Measurements from ENCODE around the gene EPOP. TPM values are rescaled to one million over a fixed set of nuclear protein-coding genes. Genes with fewer than 3 reads are reported as not detected.

The EPOP gene
- total RNA-seq, 2 experiments from 2014 or later: 11.8 to 27.2 TPM

- no TSS peak for BruUV-seq (replicated peaks)
- Histone ChIP-seq H2AFZ (ENCODE audit: low read length) (no peak overlapping the region), H3K4me3 (ENCODE audit: low read depth, low read length, poor library complexity, severe bottlenecking) (no peak overlapping the region), H3K4me2 (ENCODE audit: low read length) (no peak overlapping the region), H3K4me1 (ENCODE audit: insufficient read depth, low read length, poor library complexity, severe bottlenecking) (peaks cover 4% of the 10 kb centered on the region), H3K79me2 (ENCODE audit: insufficient read depth, low read depth, low read length) (no peaks in the 10 kb centered on the region), H3K9me2 (ENCODE audit: insufficient read depth, low read length) (no peaks in the 10 kb centered on the region), H3K36me3 (ENCODE audit: insufficient read depth, low read length) (no peaks in the 10 kb centered on the region), H4K20me1 (ENCODE audit: insufficient read depth, low read length) (no peaks in the 10 kb centered on the region), H3K9me3 (ENCODE audit: low read length) (no peaks in the 10 kb centered on the region), H3K27ac (ENCODE audit: low read depth, low read length, poor library complexity, severe bottlenecking) (no peak overlapping the region)
- POLR2A ChIA-PET: no interaction called here
- CTCF ChIA-PET (ENCODE audit: unreplicated experiment): interaction anchor here (0.6 to 1.3 kb wide), 4 partner anchors 9 to 326 kb away, joined by 3 to 26 read pairs (median 3); no protein-coding TSS in a partner anchor
- peak; percentile 78 for DNase-seq (ENCODE audit: low spot score)
- peak; percentile 100 for TF ChIP-seq CTCF (conservative IDR thresholded peaks at IDR 0.05; ENCODE audit: low read length)
- no peak for TF ChIP-seq EZH2phosphoT487 (IDR thresholded peaks at IDR 0.05; ENCODE audit: borderline replicate concordance, low read depth, low read length)
- intact Hi-C loops (cut with micrococcal nuclease; ENCODE audit: unreplicated experiment): loop anchor here (1.0 to 10.0 kb wide), 3 partner anchors 109 to 242 kb away; partner anchors contain the start of gene ARHGAP23
Measured at GRCh38 chr17:38667099-38667786, 7.5 kb downstream of the EPOP start.

- TF ChIP-seq EZH2phosphoT487 (IDR thresholded peaks at IDR 0.05; ENCODE audit: borderline replicate concordance, low read depth, low read length) (no peak), CTCF (conservative IDR thresholded peaks at IDR 0.05; ENCODE audit: low read length) (no peak)
- ChIA-PET CTCF (ENCODE audit: unreplicated experiment) (interaction anchor here (0.6 to 0.8 kb wide), 3 partner anchors 12 to 220 kb away, joined by 3 to 4 read pairs (median 3); no protein-coding TSS in a partner anchor), POLR2A (no interaction called here)
- Histone ChIP-seq H3K4me1 (ENCODE audit: insufficient read depth, low read length, poor library complexity, severe bottlenecking) (no peaks in the 10 kb centered on the region), H3K4me2 (ENCODE audit: low read length) (no peak overlapping the region), H3K79me2 (ENCODE audit: insufficient read depth, low read depth, low read length) (no peaks in the 10 kb centered on the region), H2AFZ (ENCODE audit: low read length) (no peak overlapping the region), H3K27ac (ENCODE audit: low read depth, low read length, poor library complexity, severe bottlenecking) (no peak overlapping the region), H3K4me3 (ENCODE audit: low read depth, low read length, poor library complexity, severe bottlenecking) (no peak overlapping the region), H3K9me3 (ENCODE audit: low read length) (no peaks in the 10 kb centered on the region), H4K20me1 (ENCODE audit: insufficient read depth, low read length) (no peaks in the 10 kb centered on the region), H3K36me3 (ENCODE audit: insufficient read depth, low read length) (no peaks in the 10 kb centered on the region), H3K9me2 (ENCODE audit: insufficient read depth, low read length) (no peaks in the 10 kb centered on the region)
- intact Hi-C loops (cut with micrococcal nuclease; ENCODE audit: unreplicated experiment): loop anchor here (5.0 to 10.0 kb wide), 2 partner anchors 57 to 239 kb away; partner anchors contain the start of genes ARHGAP23 and SRCIN1
- no TSS peak for BruUV-seq (replicated peaks)
- no peak for DNase-seq (ENCODE audit: low spot score)
Measured at GRCh38 chr17:38663964-38664644, 10.7 kb downstream of the EPOP start.

Measured in OCI-LY7 (cell line).